GM23338 (cell line): ENCODE data around the gene LAMC3. TPM values are rescaled to one million over a fixed set of nuclear protein-coding genes. Genes with fewer than 3 reads are reported as not detected.

ENCODE experiments used
- ATAC-seq: fragments of 200-7000 bp; cut with Tn5 transposase; 3 replicates; pipeline ENCODE4 v1.9.1; 2020
- DNase-seq: peaks from one replicate; pipeline ENCODE4 v3.0.0-alpha.2; 2015; ENCODE audit warnings: low spot score
- H2AFZ ChIP-seq: fragments of 200-600 bp; sonication (generic); 2 replicates; pipeline ENCODE4 v1.8.0; 2016; ENCODE audit warnings: antibody characterized with exemption, mild to moderate bottlenecking, moderate library complexity
- H3F3A ChIP-seq: fragments of 200-600 bp; sonication (generic); replicated peaks from 2 replicates; pipeline ENCODE4 v1.8.0; 2017; ENCODE audit warnings: antibody characterized with exemption, mixed run types, low read depth
- H3K27ac ChIP-seq: fragments of 200-600 bp; sonication (generic); 2 replicates; pipeline ENCODE4 v1.6.1; 2016; ENCODE audit warnings: low read depth
- H3K27me3 ChIP-seq: fragments of 200-600 bp; sonication (generic); 2 replicates; pipeline ENCODE4 v1.8.0; 2016; ENCODE audit warnings: mild to moderate bottlenecking, mixed run types, moderate library complexity; ENCODE audit not compliant: insufficient read depth
- H3K36me3 ChIP-seq: fragments of 200-600 bp; sonication (generic); 2 replicates; pipeline ENCODE4 v1.8.0; 2016; ENCODE audit warnings: mild to moderate bottlenecking; ENCODE audit not compliant: insufficient read depth
- H3K4me1 ChIP-seq: fragments of 200-600 bp; sonication (generic); 2 replicates; pipeline ENCODE4 v1.8.0; 2016; ENCODE audit warnings: mild to moderate bottlenecking, moderate library complexity; ENCODE audit not compliant: insufficient read depth
- H3K4me2 ChIP-seq: fragments of 200-600 bp; sonication (generic); 2 replicates; pipeline ENCODE4 v1.7.1; 2017; ENCODE audit warnings: mixed run types
- H3K4me3 ChIP-seq: fragments of 200-600 bp; sonication (generic); 2 replicates; pipeline ENCODE4 v1.6.1; 2016; ENCODE audit warnings: mixed run types
- H3K79me2 ChIP-seq: fragments of 200-600 bp; sonication (generic); replicated peaks from 2 replicates; pipeline ENCODE4 v1.8.0; 2017; ENCODE audit warnings: mild to moderate bottlenecking; ENCODE audit not compliant: insufficient read depth
- H3K9me2 ChIP-seq: fragments of 200-600 bp; sonication (generic); 2 replicates; pipeline ENCODE4 v1.8.0; 2017; ENCODE audit not compliant: insufficient read depth
- H4K20me1 ChIP-seq: fragments of 200-600 bp; sonication (generic); replicated peaks from 2 replicates; pipeline ENCODE4 v1.8.0; 2017; ENCODE audit warnings: mild to moderate bottlenecking; ENCODE audit not compliant: insufficient read depth
- H3K27ac Mint-ChIP-seq: 2 replicates; pipeline ENCODE4 v1.8.0; 2020; ENCODE audit warnings: inconsistent platforms, mild to moderate bottlenecking, moderate library complexity, mixed read lengths
- H3K27me3 Mint-ChIP-seq: 3 replicates; pipeline ENCODE4 v1.8.0; 2022; ENCODE audit warnings: low read depth, mild to moderate bottlenecking, moderate library complexity, mixed read lengths, inconsistent platforms; ENCODE audit not compliant: insufficient read depth, poor library complexity
- H3K36me3 Mint-ChIP-seq: 3 replicates; pipeline ENCODE4 v1.8.0; 2021; ENCODE audit warnings: low read depth, mild to moderate bottlenecking, inconsistent platforms, moderate library complexity, mixed read lengths
- H3K4me1 Mint-ChIP-seq: 3 replicates; pipeline ENCODE4 v1.8.0; 2020; ENCODE audit warnings: mild to moderate bottlenecking, inconsistent platforms, mixed read lengths
- H3K4me3 Mint-ChIP-seq: 3 replicates; pipeline ENCODE4 v1.8.0; 2021; ENCODE audit warnings: moderate library complexity, mild to moderate bottlenecking, inconsistent platforms, mixed read lengths
- H3K9me3 Mint-ChIP-seq: 3 replicates; pipeline ENCODE4 v1.8.0; 2020; ENCODE audit warnings: moderate library complexity, mild to moderate bottlenecking, inconsistent platforms, mixed read lengths
- CTCF ChIP-seq, 2 experiments: fragments of 200-600 bp in 1 of 2; sonication (generic) in 1 of 2; conservative IDR thresholded peaks; 2 replicates each; pipeline versions ENCODE4 v1.5.1 to v1.6.1; 2016 to 2017; ENCODE audit warnings: antibody characterized with exemption in 2 of 2, low read depth in 2 of 2, mild to moderate bottlenecking in 2 of 2, moderate library complexity in 1 of 2
- EZH2 ChIP-seq: fragments of 200-600 bp; sonication (generic); IDR thresholded peaks from one replicate; pipeline ENCODE4 v1.8.0; 2017; ENCODE audit warnings: antibody characterized with exemption, mild to moderate bottlenecking, low read depth; ENCODE audit not compliant: unreplicated experiment
- EZH2phosphoT487 ChIP-seq: fragments of 200-600 bp; sonication (generic); IDR thresholded peaks from one replicate; pipeline ENCODE4 v1.8.1; 2018; ENCODE audit warnings: antibody characterized with exemption; ENCODE audit not compliant: unreplicated experiment
- JUNB ChIP-seq: IDR thresholded peaks from one replicate; pipeline ENCODE4 v1.6.1; 2016; ENCODE audit warnings: antibody characterized with exemption; ENCODE audit not compliant: unreplicated experiment
- STAT1 ChIP-seq: IDR thresholded peaks from one replicate; pipeline ENCODE4 v1.6.1; 2016; ENCODE audit warnings: antibody characterized with exemption; ENCODE audit not compliant: unreplicated experiment
- polyA plus RNA-seq: library from polyadenylated mRNA; unstranded; fragments of >200 nt; fragmentation: Nextera tagmentation; extraction: Ambion mirVana; gene quantifications from 2 replicates; pipeline ENCODE4 v1.2.1, GENCODE V29; 2016
- total RNA-seq: library from RNA; depleted of rRNA; stranded (reverse); fragments of >200 nt; shearing (Covaris generic); gene quantifications from 2 replicates; pipeline ENCODE4 v1.2.3, GENCODE V29; 2014
- TF ChIP-seq, protein P1 (sequence below): fragments of 250-450 bp; sonication (Bioruptor Pico); IDR thresholded peaks from 2 replicates; pipeline ENCODE4 v1.5.0; 2020; ENCODE audit warnings: mild to moderate bottlenecking, moderate library complexity

Gene LAMC3
- total and polyA plus RNA-seq, 2 experiments from 2014 or later: 9.0 to 27.4 TPM

DNA sequence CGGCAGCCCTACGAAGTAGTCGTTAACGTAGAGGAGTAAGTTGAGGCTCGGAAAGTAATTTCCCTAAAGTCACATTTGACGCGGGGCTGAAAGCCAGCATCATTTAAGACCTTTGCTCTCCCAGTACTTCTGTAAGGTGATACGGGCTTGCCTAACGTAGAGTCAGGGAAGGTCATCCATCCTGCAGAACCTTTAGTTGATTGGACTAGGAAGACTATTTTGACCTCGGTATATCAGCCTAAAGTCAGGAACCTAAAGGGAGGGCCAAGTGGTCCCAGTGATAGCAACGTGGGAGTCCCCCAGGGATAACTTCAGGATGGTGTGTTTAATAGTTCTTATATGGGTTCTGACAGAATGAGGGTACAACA is 117.1 kb downstream of the LAMC3 start (continued):
- TF ChIP-seq, protein P1, sequence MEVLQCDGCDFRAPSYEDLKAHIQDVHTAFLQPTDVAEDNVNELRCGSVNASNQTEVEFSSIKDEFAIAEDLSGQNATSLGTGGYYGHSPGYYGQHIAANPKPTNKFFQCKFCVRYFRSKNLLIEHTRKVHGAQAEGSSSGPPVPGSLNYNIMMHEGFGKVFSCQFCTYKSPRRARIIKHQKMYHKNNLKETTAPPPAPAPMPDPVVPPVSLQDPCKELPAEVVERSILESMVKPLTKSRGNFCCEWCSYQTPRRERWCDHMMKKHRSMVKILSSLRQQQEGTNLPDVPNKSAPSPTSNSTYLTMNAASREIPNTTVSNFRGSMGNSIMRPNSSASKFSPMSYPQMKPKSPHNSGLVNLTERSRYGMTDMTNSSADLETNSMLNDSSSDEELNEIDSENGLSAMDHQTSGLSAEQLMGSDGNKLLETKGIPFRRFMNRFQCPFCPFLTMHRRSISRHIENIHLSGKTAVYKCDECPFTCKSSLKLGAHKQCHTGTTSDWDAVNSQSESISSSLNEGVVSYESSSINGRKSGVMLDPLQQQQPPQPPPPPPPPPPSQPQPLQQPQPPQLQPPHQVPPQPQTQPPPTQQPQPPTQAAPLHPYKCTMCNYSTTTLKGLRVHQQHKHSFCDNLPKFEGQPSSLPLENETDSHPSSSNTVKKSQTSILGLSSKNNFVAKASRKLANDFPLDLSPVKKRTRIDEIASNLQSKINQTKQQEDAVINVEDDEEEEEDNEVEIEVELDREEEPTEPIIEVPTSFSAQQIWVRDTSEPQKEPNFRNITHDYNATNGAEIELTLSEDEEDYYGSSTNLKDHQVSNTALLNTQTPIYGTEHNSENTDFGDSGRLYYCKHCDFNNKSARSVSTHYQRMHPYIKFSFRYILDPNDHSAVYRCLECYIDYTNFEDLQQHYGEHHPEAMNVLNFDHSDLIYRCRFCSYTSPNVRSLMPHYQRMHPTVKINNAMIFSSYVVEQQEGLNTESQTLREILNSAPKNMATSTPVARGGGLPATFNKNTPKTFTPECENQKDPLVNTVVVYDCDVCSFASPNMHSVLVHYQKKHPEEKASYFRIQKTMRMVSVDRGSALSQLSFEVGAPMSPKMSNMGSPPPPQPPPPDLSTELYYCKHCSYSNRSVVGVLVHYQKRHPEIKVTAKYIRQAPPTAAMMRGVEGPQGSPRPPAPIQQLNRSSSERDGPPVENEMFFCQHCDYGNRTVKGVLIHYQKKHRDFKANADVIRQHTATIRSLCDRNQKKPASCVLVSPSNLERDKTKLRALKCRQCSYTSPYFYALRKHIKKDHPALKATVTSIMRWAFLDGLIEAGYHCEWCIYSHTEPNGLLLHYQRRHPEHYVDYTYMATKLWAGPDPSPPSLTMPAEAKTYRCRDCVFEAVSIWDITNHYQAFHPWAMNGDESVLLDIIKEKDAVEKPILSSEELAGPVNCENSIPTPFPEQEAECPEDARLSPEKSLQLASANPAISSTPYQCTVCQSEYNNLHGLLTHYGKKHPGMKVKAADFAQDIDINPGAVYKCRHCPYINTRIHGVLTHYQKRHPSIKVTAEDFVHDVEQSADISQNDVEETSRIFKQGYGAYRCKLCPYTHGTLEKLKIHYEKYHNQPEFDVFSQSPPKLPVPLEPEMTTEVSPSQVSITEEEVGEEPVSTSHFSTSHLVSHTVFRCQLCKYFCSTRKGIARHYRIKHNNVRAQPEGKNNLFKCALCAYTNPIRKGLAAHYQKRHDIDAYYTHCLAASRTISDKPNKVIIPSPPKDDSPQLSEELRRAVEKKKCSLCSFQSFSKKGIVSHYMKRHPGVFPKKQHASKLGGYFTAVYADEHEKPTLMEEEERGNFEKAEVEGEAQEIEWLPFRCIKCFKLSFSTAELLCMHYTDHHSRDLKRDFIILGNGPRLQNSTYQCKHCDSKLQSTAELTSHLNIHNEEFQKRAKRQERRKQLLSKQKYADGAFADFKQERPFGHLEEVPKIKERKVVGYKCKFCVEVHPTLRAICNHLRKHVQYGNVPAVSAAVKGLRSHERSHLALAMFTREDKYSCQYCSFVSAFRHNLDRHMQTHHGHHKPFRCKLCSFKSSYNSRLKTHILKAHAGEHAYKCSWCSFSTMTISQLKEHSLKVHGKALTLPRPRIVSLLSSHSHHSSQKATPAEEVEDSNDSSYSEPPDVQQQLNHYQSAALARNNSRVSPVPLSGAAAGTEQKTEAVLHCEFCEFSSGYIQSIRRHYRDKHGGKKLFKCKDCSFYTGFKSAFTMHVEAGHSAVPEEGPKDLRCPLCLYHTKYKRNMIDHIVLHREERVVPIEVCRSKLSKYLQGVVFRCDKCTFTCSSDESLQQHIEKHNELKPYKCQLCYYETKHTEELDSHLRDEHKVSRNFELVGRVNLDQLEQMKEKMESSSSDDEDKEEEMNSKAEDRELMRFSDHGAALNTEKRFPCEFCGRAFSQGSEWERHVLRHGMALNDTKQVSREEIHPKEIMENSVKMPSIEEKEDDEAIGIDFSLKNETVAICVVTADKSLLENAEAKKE (CRISPR knock-in tag): no peak

- no peak for ATAC-seq
- no peak overlapping the region for H3K27ac Mint-ChIP-seq
- Histone ChIP-seq H3K79me2 (peaks cover 29% of the 10 kb centered on the region), H3K4me2 (no peak overlapping the region), H3K9me2 (no peaks in the 10 kb centered on the region), H3K4me3 (no peak overlapping the region), H3K27ac (no peak overlapping the region), H2AFZ (no peak overlapping the region), H3K27me3 (no peaks in the 10 kb centered on the region), H3K4me1 (peaks cover 7% of the 10 kb centered on the region), H3K36me3 (peaks cover 57% of the 10 kb centered on the region), H3F3A (peaks cover 23% of the 10 kb centered on the region; the same call in 1 of the 2 replicates), H4K20me1 (peaks cover 13% of the 10 kb centered on the region; the same call in 1 of the 2 replicates)
- no peak for DNase-seq
- no peak for TF ChIP-seq CTCF (conservative IDR thresholded peaks at IDR 0.05; ENCODE audit: low read depth in 2 of 2)
- no peak for TF ChIP-seq EZH2
- no peak for TF ChIP-seq EZH2phosphoT487
- TF ChIP-seq, protein P1 (CRISPR knock-in tag): no peak
- TF ChIP-seq STAT1: no peak
- TF ChIP-seq JUNB: no peak
- H3K4me1 Mint-ChIP-seq: peaks cover 8% of the 10 kb centered on the region; the same call in 1 of the 3 replicates
- H3K4me3 Mint-ChIP-seq: no peak overlapping the region
- peaks cover 11% of the 10 kb centered on the region for H3K27me3 Mint-ChIP-seq
- peaks cover 59% of the 10 kb centered on the region for H3K36me3 Mint-ChIP-seq
- no peaks in the 10 kb centered on the region for H3K9me3 Mint-ChIP-seq
Measured at GRCh38 chr9:131129183-131129582, 120.2 kb downstream of the LAMC3 start.
